Measurements from ENCODE around the gene CFAP206.

CFAP206 gene

GRCh38 chr6:87419266-87419665 is 11.5 kb downstream of the CFAP206 start:
- Histone ChIP-seq H3K27ac (ENCODE audit: extremely low read depth, low read depth, low read length) (no peak overlapping the region), H3K36me3 (ENCODE audit: control insufficient read depth in 2 of 2, insufficient read depth in 1 of 2, low read length in 2 of 2) (no peaks in the 10 kb centered on the region), H3K9me3 (ENCODE audit: control insufficient read depth, insufficient read depth, low read depth, low read length) (no peaks in the 10 kb centered on the region), H3K4me1 (ENCODE audit: control insufficient read depth, insufficient read depth, low read length) (no peaks in the 10 kb centered on the region), H3K4me3 (ENCODE audit: low read depth, low read length) (no peak overlapping the region)
- TF ChIP-seq ZNF157 (tag by site-specific recombination; IDR thresholded peaks at IDR 0.05) (no peak), HOXD13 (CRISPR knock-in tag; IDR thresholded peaks at IDR 0.05; ENCODE audit: borderline replicate concordance) (no peak), KLF17 (tag by site-specific recombination; IDR thresholded peaks at IDR 0.05) (no peak), ZNF596 (tag by site-specific recombination; IDR thresholded peaks at IDR 0.05) (no peak), ZNF639 (tag by site-specific recombination; IDR thresholded peaks at IDR 0.05) (no peak), ZSCAN30 (tag by site-specific recombination; IDR thresholded peaks at IDR 0.05) (no peak), INSM2 (tag by site-specific recombination; IDR thresholded peaks at IDR 0.05) (no peak), ZFP3 (tag by site-specific recombination; IDR thresholded peaks at IDR 0.05; ENCODE audit: low read depth) (no peak), ZNF677 (tag by site-specific recombination; IDR thresholded peaks at IDR 0.05) (no peak), GFI1B (tag by site-specific recombination; IDR thresholded peaks at IDR 0.05) (no peak), REPIN1 (tag by site-specific recombination; IDR thresholded peaks at IDR 0.05; ENCODE audit: low read depth) (no peak), ZNF18 (tag by site-specific recombination; IDR thresholded peaks at IDR 0.05) (no peak), ZSCAN5A (tag by site-specific recombination; IDR thresholded peaks at IDR 0.05) (no peak), KLF7 (tag by site-specific recombination; IDR thresholded peaks at IDR 0.05; ENCODE audit: borderline replicate concordance) (no peak), ZNF350 (tag by site-specific recombination; IDR thresholded peaks at IDR 0.05) (no peak), ZBTB49 (tag by site-specific recombination; IDR thresholded peaks at IDR 0.05; ENCODE audit: low read depth) (no peak), ZNF561 (tag by site-specific recombination; IDR thresholded peaks at IDR 0.05; ENCODE audit: borderline replicate concordance) (no peak)
- POLR2A ChIA-PET = no interaction called here
- CTCF ChIA-PET = interaction anchor here (0.9 to 1.1 kb wide), 2 partner anchors 26 to 98 kb away, joined by 3 read pairs; no protein-coding TSS in a partner anchor

Measured in HEK293 (cell line).